Measurements from ENCODE around the gene SDC3. TPM values are rescaled to one million over a fixed set of nuclear protein-coding genes. Genes with fewer than 3 reads are reported as not detected.

SDC3 gene
- polyA plus RNA-seq, 1 experiment = 18.0 TPM

DNA sequence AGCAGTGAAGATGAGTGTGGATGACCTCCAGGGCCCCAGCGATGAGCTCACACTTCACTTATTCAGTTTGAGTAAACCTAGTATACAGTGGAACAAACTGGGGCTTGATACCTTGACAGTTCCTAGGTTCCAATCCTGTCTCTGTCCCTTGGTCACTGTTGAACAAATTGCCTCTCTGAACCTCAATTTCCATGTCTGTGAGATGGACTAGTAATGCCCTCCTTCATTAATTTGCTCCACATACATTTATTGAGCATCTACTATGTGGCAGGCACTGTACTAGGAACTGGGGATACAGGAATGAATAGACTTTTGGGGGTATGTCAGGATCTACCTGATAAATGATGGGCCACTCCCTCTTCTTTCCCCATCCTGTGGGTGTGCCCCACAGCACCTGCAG, 57.3 kb downstream of the SDC3 start:
- no peaks in the 10 kb centered on the region for H3K36me3 ChIP-seq (ENCODE audit: control insufficient read depth, insufficient read depth, low read length)
- TF ChIP-seq, protein P1, sequence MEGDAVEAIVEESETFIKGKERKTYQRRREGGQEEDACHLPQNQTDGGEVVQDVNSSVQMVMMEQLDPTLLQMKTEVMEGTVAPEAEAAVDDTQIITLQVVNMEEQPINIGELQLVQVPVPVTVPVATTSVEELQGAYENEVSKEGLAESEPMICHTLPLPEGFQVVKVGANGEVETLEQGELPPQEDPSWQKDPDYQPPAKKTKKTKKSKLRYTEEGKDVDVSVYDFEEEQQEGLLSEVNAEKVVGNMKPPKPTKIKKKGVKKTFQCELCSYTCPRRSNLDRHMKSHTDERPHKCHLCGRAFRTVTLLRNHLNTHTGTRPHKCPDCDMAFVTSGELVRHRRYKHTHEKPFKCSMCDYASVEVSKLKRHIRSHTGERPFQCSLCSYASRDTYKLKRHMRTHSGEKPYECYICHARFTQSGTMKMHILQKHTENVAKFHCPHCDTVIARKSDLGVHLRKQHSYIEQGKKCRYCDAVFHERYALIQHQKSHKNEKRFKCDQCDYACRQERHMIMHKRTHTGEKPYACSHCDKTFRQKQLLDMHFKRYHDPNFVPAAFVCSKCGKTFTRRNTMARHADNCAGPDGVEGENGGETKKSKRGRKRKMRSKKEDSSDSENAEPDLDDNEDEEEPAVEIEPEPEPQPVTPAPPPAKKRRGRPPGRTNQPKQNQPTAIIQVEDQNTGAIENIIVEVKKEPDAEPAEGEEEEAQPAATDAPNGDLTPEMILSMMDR (IDR thresholded peaks at IDR 0.05; ENCODE audit: insufficient read depth, low read depth, low read length) = no peak
- peaks cover 6% of the 10 kb centered on the region for H3K27me3 ChIP-seq (ENCODE audit: control insufficient read depth, insufficient read depth, low read length)
- no peak overlapping the region for H3K4me3 ChIP-seq (ENCODE audit: low read depth, low read length)
- no peak for DNase-seq (ENCODE audit: low read depth)
- POLR2A ChIA-PET = no interaction called here
- CTCF ChIA-PET = interaction anchor here (0.8 kb wide), 1 partner anchor 26 kb away, joined by 3 read pairs; no protein-coding TSS in a partner anchor

- H3K36me3 ChIP-seq (ENCODE audit: control insufficient read depth, insufficient read depth, low read length) = no peaks in the 10 kb centered on the region
- H3K4me3 ChIP-seq (ENCODE audit: low read depth, low read length) = no peak overlapping the region
- H3K27me3 ChIP-seq (ENCODE audit: control insufficient read depth, insufficient read depth, low read length) = peaks cover 6% of the 10 kb centered on the region
- TF ChIP-seq, protein P1 (IDR thresholded peaks at IDR 0.05; ENCODE audit: insufficient read depth, low read depth, low read length) = no peak
- ChIA-PET POLR2A (no interaction called here), CTCF (interaction anchor here (0.8 to 2.2 kb wide), 3 partner anchors 26 to 60 kb away, joined by 3 to 5 read pairs (median 4); no protein-coding TSS in a partner anchor)
- DNase-seq (ENCODE audit: low read depth) = no peak
Measured at GRCh38 chr1:30850607-30851006, 58.0 kb downstream of the SDC3 start.

GRCh38 chr1:30848130-30848529, 60.4 kb downstream of the SDC3 start:
- Histone ChIP-seq H3K27me3 (ENCODE audit: control insufficient read depth, insufficient read depth, low read length) (peaks cover 8% of the 10 kb centered on the region), H3K4me3 (ENCODE audit: low read depth, low read length) (no peak overlapping the region), H3K36me3 (ENCODE audit: control insufficient read depth, insufficient read depth, low read length) (no peaks in the 10 kb centered on the region)
- TF ChIP-seq, protein P1 (IDR thresholded peaks at IDR 0.05; ENCODE audit: insufficient read depth, low read depth, low read length) = no peak
- ChIA-PET CTCF (interaction anchor here (3.2 kb wide), 1 partner anchor 46 kb away, joined by 9 read pairs; no protein-coding TSS in a partner anchor), POLR2A (no interaction called here)
- DNase-seq (ENCODE audit: low read depth) = no peak

DNA sequence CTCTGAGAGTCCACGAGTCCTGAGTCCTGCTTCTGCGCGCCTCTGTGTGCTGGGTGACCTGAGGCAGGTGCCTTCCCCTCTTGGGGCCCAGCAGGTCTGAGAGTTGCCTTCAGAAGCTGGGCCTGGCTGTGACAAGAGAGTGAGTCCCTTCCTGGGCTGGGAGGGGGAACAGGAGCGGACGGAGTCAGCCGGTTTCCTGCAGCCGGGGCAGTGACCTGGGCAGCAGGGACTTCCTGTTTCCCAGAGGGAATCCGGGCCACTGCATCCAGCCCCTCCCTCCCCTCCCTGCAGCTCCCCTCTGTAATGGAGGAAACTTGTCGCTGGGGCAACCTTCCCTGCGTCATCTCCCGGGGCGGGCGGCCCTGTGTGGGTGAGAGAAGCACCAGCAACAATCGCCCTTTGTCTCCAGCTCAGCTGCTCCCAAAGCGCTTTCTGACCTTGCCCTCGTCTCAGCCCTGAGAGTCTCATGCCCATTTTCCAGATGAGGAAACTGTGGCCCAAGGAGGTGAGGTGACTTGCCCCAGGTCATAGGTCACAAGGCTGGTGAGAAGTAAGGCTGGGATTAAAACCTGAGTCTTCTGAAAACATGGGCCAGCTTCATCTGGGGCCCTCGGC, 61.1 kb downstream of the SDC3 start:
- H3K4me3 ChIP-seq (ENCODE audit: low read depth, low read length) = no peak overlapping the region
- POLR2A ChIA-PET = no interaction called here
- TF ChIP-seq, protein P1 (IDR thresholded peaks at IDR 0.05; ENCODE audit: insufficient read depth, low read depth, low read length) = no peak
- H3K27me3 ChIP-seq (ENCODE audit: control insufficient read depth, insufficient read depth, low read length) = peaks cover 12% of the 10 kb centered on the region
- CTCF ChIA-PET = interaction anchor here (3.2 kb wide), 1 partner anchor 46 kb away, joined by 9 read pairs; no protein-coding TSS in a partner anchor
- no peaks in the 10 kb centered on the region for H3K36me3 ChIP-seq (ENCODE audit: control insufficient read depth, insufficient read depth, low read length)
- DNase-seq (ENCODE audit: low read depth) = no peak

DNA sequence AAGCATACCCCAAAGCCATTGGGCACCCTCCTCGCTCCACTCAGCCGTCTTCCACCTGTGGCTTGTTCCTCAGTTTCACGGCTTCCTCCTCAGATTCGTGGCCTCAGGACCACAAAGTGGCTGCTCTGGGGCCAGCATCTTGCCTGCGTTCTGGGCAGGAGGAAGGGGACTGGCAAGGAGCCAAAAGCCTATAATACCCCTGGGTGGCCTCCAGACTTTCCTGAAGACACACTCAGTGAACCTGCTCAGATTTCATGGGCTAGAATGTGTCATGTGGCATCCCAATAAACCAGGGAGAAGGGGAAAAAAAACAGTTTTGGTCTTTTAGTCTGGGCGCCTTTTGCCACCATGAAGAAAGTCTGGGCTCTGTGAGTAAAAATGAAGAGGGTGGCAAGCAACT, 62.0 kb downstream of the SDC3 start:
- H3K4me3 ChIP-seq (ENCODE audit: low read depth, low read length) = no peak overlapping the region
- POLR2A ChIA-PET = no interaction called here
- TF ChIP-seq, protein P1 (IDR thresholded peaks at IDR 0.05; ENCODE audit: insufficient read depth, low read depth, low read length) = no peak
- CTCF ChIA-PET = interaction anchor here (1.2 to 3.2 kb wide), 2 partner anchors 45 to 64 kb away, joined by 3 to 9 read pairs; no protein-coding TSS in a partner anchor
- H3K27me3 ChIP-seq (ENCODE audit: control insufficient read depth, insufficient read depth, low read length) = peaks cover 14% of the 10 kb centered on the region
- no peaks in the 10 kb centered on the region for H3K36me3 ChIP-seq (ENCODE audit: control insufficient read depth, insufficient read depth, low read length)
- no peak for DNase-seq (ENCODE audit: low read depth)
